Measurements from ENCODE around the gene OLFML2B. TPM values are rescaled to one million over a fixed set of nuclear protein-coding genes. Genes with fewer than 3 reads are reported as not detected.

The OLFML2B gene
- polyA plus RNA-seq, 3 donors = 8.5 to 11.0 (median 10.5) TPM

DNA sequence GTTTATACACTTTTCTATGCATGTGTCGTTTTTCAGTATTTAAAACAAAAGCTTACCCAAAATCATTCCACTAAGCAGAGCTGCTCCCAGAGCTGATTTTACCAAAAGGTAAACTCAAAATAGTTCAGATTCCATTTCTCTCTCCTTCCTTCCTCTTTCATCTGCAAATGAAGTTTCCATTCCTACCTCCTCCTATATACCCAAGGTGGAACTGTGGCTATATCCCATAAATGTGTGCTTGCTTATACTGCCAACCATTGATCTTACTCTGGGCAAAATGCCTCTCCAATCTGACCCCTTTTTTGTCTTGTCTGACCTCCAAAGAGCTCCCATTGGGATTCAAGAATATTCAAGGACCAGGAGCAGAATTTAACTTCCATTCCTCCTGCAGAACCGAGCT, 9.5 kb downstream of the OLFML2B start:
- DNase-seq (ENCODE audit: extremely low read depth in 1 of 11, low read depth in 9 of 11, low spot score in 4 of 11) = no peak

DNA sequence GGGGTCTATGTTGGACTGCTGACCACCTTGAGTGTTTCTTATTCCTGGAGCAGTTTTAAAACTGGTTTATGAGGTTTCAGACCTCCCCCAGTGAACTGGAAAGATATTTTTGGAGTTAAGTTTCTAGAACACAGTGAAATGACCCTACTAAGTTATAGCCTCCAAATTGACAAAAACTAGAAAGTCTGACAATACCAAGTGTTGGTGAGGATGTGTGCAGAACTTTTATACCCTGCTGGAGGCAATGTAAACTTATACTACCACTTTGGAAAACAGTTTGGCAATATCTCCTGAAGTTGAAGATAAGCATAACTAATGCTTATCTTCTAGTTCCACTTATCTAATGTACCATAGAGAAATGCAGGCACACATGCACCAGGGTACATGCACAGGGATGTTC, 10.4 kb downstream of the OLFML2B start:
- no peak for DNase-seq (ENCODE audit: extremely low read depth in 1 of 11, low read depth in 9 of 11, low spot score in 4 of 11)

DNA sequence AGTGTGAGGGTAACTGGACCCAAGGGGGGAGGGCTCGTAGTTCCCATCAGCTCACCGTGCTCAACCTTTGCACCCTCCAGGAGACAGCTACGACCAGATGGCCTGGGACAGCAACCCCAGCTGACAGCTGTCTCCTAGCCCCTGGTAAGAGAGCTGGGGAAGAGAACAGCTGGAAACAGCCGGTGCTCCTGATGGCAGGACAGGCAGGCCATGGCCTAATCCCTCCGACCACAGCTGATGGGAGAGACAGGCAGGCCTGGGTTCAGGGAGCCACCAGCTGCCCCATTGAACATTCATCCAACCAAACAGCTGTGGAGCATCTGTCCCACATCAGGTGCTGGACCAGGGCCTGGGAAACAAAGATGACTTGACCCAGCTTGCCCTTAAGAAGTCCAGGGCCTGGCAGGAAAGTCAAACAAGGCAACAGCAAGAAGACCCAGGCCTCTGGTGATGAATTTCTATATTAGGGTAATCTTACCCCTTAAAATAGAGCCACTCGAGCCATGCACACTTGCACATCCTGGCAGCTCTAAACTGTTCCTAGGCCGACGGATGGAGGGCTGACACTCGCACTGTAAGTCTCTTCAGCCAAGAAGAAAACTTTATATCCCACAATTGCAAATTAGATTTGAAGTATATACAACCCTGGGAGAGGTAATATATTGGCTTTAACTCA, 12.2 kb downstream of the OLFML2B start:
- DNase-seq (ENCODE audit: extremely low read depth in 1 of 11, low read depth in 9 of 11, low spot score in 4 of 11) = no peak

DNA sequence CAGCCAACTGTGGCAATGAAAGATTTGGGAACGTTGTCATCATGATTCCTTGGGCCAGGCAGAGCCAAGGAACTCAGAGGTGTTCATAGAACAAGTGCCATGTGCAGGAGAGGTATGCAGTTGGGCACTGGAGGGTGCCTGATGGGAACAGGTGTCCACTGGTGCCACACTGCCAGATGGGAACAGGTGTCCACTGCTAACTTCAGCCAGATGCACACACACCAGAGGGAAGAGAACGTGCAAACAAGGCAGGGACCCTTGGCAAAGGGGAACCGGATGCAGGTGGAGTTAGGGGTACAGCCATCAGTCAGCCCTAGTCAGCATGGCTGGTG, 13.5 kb downstream of the OLFML2B start:
- DNase-seq (ENCODE audit: extremely low read depth in 1 of 11, low read depth in 9 of 11, low spot score in 4 of 11) = no peak

DNA sequence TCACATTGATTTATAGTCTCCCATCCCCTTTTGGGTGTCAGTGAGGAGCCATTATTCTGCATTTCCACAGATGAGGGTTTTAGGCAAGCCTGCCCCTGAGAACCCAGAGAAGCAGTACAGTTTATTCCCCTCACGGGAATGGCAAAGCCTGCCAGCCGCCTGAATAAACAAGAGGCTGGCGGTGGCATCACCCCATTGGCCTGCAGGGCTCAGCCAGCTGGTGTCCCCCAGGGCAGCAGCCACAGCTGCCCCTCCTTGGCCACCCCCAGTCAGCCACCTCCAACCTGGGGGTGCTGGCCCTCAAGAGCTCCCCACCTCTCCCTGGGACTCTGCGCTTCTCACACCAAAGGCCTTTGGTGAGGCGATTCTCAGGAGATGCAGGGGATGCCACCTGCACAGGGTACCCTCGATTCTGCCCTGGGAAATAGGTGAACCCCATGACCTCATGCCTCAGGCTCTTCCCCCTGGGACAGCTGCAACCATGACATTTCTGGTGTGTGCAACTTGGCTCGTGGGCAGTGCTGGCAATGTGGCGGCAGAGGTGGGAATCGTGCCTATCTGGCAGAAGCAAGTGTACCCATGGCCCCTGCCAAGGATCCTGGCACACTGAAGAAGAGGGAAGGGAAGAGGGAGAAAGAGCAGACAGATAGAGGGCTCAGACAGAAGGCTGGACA, 14.0 kb downstream of the OLFML2B start:
- no peak for DNase-seq (ENCODE audit: extremely low read depth in 1 of 11, low read depth in 9 of 11, low spot score in 4 of 11)

DNA sequence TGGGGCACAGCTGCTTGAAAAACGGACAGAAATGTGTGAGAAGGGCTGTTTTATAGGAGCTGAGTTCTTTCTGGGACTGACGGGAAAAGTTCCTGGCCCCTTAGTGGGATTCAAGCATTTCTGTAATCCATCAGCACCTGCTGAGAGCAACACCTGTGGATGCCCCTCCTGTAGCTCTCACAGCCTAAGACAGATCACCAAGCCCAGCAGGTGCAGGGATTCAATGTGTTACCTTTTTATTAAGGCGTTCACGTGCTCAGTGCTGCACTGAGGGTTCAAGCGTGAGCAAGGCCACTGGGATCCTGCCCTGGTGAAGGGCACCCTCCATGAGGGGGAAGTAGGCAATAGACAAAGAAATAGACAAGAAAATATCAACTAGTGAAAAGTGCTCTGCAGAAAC, 14.9 kb downstream of the OLFML2B start:
- no peak for DNase-seq (ENCODE audit: extremely low read depth in 1 of 11, low read depth in 9 of 11, low spot score in 4 of 11)

DNA sequence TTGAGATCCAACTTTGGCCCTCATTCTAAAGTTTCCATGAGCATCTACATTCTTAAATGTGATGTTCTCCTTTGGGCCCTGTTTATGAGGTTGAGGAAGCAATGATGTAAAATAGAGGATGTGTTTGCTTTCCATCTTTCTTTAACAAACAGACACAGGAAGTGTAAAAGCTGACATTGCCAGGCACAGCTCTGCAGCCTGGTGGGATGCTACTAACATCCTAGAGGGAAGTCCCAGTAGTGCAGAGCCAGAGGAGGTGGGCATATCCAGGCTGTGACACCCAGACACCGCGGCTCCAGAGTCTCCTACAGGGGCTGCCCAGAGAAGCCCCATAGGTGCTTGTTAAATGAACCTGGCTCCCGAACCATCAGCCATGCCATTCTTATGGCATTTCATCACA, 16.2 kb downstream of the OLFML2B start:
- DNase-seq (ENCODE audit: extremely low read depth in 1 of 11, low read depth in 9 of 11, low spot score in 4 of 11) = no peak

DNA sequence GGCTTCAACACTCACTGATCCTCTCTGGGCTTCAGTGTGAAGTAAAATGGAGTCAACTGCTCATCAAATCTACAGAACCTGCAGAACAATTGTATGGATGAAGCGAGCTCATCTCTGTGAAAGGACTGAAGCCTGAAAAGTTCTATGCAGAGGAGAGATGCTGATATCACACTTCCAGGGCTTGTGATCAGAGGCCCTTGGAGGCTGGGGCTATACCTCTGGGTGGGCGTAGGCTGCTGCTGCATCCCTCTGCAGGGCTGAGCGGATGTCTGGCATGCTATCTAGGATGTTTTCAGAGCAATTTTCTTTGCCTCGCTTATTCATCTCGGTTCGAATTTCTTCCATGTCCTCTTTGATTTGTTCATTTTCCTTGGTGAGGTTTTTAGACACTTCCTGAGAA, 17.6 kb downstream of the OLFML2B start:
- DNase-seq (ENCODE audit: extremely low read depth in 1 of 11, low read depth in 9 of 11, low spot score in 4 of 11) = no peak

DNA sequence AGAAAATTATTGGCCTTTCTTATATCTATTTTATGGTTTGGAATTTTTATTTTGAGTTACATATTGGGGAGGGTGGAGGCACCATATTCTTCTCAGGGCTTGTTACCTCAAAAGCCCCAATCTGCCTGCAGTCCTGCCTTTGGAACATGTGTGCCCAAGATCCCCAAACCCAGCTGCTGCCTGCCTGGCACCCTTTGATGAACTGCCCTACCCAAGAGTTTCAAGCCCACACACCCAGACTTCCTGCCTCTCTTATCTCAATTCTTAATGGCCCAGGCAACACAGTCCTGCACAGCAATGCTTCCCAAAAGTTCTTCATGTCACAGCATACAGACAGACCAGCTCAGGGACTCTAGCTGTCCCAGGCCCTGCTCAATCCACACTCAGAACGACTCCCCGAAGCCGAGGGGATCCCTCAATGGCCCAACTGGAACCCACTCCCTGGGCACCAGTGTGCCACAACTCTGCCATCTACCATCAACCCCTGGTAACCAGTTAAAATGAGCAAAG, 19.2 kb downstream of the OLFML2B start:
- DNase-seq (ENCODE audit: extremely low read depth in 1 of 11, low read depth in 9 of 11, low spot score in 4 of 11) = no peak

DNA sequence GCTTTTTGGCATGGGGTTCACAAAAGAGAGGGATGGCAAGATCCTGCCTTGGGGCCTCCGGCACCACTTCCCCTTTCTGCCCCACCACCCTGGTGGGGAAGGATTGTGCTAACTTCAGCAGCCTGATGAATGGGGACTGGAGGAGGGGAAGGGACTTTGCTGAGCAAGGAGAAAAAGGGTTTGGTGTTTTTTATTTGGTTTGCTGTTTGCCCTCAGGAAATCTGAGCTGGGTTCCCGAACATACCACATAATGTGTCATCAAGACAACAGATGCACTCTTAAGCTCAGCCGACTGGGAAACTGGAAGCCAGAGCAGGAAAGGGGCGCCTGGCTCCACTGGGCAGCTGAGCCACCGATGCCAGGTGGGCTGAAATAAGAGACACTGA, 19.8 kb downstream of the OLFML2B start:
- DNase-seq (ENCODE audit: extremely low read depth in 1 of 11, low read depth in 9 of 11, low spot score in 4 of 11) = no peak

DNA sequence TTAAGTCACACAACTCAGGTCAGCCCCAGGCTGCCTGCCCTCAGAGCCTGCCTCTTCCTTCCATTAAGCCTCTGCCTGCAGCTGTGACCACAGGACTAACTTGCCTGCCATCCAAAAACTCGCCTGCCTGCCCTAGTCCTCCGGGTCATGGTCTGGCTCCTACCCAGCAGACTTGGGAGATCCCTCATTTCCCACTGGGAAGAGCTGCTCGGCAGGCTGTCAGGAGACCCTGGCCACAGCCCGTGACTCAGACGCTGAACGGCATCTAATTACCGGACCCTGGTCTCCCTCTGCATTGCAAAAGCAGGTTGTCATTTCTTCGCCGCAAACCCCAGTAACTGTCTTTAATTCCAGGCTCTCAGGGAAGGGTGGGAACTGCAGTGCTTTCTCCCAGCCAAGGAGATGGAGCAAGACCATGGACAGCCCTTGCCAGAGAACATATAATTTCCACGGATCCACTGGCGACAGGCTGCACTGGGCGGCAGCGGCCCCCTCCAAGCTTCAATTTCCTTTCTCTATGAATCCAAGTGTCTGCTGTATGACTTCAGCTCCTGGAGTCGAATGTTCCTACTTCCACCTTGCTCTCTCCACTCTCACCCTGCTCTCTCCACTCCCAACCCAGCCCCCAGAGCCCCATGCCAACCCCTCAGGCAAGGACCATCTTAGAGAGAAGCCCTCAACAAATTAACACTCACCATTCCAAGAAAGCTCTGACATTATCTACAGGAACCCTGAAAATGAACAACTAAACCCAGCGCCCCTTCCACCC, 20.4 kb downstream of the OLFML2B start:
- no peak for DNase-seq (ENCODE audit: extremely low read depth in 1 of 11, low read depth in 9 of 11, low spot score in 4 of 11)

DNA sequence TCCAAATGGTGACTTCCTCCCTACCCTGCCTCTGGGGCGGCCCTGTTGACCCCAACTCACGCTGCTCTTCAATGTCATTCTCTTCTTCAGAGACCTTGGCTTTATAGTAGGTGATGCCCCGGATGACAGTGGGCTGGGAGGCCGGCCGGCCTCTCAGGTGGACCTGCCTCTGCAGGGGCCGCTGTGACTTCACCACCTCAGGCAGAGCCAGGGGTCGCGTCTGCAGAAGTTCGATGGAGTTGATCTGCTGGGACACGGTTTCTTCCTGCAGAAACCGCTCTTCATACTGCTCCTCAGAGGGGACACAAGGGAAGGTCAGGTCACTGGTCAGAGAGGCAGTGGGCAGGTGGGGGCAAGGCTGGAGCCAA, 23.6 kb downstream of the OLFML2B start:
- DNase-seq (ENCODE audit: extremely low read depth in 1 of 11, low read depth in 9 of 11, low spot score in 4 of 11) = no peak

DNA sequence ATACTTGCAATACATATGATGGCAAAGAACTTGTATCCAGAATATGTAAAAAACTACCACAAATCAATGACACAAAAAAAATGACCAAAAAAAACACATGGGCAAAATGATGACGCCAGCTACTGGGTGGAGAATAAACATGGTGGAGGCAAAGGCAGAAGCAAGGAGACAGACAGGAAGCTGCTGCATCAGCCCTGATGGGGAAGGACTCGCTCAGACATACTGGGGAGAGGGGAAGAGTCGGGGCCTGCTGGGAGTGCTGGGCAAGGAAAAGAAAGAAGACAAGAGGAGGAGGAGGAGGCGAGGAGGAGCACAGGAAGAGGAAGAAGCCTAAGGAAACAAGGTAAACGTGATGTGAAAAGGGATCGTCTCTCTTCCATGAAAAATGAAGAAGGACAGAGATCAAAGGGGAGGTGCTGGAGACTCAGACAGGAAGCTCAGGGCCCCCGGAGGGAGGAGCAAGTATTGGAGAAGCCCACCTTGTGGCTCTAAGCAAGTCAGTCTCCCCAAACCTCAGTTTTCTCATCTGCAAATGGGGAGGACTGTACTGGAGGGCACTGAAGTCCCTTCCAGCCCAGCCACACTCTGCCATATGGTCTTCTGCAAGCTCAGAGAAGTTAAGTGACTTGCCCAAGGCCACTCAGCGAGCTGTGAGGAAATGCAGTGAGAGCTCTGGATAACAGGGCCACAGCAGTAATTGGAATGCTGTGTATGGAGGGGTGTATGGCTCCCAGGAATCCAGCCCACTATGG, 24.2 kb downstream of the OLFML2B start:
- DNase-seq (ENCODE audit: extremely low read depth in 1 of 11, low read depth in 9 of 11, low spot score in 4 of 11) = no peak

DNA sequence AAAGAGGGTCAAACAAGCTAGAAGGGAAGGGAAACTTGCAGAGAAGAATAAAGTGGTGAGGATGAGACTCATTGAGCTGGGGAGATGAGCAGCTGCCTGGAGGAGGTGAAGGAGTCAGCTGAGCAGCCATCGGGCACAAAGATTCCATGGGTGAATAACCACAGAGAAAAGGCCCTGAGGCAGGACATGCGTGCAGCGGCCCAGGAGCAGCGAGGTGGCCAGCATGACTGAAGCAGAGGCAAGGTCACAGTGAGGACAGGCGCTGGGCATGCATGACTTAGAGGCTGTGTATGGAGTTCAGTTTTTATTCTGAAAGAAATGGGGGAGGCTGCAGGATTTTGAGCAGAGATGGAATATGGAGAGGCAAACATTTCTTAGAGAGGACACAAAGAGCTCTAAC, 24.9 kb downstream of the OLFML2B start:
- DNase-seq (ENCODE audit: extremely low read depth in 1 of 11, low read depth in 9 of 11, low spot score in 4 of 11) = no peak

DNA sequence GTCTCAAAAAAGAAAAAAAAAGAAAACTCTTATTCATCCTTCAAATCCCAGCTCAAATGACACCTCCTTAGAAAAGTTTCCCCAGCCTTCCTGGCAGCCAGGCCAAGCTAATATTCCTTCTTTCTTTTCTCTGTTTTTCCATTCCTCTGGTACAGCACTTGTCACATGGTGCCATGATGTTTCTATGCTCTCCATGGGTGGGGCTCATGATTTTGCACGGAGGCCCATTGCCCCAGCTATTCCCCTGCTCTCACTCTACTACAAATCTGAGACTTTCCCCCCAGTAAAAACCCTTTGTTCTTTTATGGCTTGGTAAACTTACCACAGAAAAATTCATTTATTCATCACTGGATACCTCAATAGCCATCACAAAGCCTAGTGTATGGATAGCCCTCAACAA, 26.5 kb downstream of the OLFML2B start:
- DNase-seq (ENCODE audit: extremely low read depth in 1 of 11, low read depth in 9 of 11, low spot score in 4 of 11) = no peak

DNA sequence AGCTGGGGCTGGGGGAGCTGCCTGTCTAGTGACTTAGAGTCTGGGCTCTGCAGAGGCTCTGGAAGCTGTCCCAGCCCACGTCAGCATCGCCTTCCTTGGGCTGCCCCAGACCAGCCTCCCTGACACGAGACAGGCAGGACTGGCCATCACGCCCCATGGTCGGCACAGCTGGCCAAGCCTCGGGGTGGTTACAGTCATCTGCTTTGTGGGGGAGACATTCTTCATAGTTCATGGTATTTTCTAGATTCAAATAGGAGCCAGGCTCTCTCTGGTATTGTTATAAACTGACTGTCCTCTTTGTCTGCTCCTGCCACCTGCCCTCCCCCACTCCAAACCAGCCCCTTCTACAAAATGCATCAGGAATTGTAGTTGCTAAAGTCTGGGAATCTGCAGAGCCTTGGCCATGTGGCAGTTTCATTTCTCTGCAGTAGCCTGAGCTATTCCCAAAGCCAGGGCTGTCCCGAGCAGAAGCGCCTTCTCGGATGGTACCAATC, 29.4 kb downstream of the OLFML2B start:
- DNase-seq (ENCODE audit: extremely low read depth in 1 of 11, low read depth in 9 of 11, low spot score in 4 of 11) = no peak

DNA sequence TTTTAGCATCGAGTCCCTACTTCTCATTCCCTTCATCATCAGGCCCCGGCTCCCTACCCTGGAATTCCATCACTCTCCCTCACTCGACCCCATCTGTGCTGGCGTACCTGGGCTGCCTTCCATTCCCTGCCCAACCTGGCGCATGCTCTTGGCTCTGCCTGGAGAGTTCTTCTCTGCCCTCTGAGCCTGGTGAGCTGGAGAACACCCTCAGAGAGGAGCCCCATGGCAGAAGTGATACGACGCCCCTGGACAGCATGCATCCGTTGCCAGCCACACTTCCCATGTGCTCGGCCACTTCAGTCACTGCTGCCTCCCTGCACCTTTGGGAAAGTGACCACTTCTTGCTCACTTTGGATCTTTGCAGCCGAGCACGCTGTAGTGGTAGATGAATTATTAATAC, 30.1 kb downstream of the OLFML2B start:
- DNase-seq (ENCODE audit: extremely low read depth in 1 of 11, low read depth in 9 of 11, low spot score in 4 of 11) = no peak

DNA sequence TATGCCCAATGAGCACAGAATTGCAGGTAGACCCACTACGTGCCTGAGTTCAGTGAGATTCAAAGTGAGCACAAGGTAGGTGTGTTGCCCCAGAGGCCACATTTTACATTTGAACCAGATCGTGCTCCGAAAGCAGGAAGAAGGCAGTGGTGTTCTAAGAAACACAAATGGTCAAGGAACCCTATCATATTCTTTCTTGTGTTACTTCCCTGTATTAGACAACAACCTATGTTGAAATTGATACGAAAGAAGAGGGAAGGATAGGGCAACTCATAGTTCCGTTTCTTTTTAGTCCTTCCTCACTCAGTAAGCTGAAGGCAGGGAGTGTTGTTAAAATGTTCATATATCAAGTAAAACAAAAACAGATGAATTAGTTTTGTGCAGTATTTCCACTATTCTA, 33.9 kb downstream of the OLFML2B start:
- no peak for DNase-seq (ENCODE audit: extremely low read depth in 1 of 11, low read depth in 9 of 11, low spot score in 4 of 11)

DNA sequence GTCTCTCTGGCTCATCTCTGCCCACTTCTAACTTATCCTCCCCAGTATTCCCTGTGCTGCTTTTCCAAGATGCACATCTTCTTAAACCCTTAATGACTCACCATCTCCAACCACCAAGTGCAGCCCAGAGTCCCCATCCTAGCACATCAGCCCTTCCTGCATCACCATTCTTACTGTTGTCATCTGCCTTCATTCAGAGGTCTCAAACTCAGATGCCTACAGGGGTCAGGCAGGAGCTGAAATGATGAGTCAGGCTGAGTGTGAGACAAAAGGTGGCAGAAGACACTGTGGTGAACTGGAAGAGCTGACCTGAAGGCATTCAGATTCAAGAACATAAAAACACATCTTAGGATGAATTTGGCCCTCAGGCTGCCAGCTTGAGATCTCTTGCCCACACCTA, 34.6 kb downstream of the OLFML2B start:
- DNase-seq (ENCODE audit: extremely low read depth in 1 of 11, low read depth in 9 of 11, low spot score in 4 of 11) = no peak

DNA sequence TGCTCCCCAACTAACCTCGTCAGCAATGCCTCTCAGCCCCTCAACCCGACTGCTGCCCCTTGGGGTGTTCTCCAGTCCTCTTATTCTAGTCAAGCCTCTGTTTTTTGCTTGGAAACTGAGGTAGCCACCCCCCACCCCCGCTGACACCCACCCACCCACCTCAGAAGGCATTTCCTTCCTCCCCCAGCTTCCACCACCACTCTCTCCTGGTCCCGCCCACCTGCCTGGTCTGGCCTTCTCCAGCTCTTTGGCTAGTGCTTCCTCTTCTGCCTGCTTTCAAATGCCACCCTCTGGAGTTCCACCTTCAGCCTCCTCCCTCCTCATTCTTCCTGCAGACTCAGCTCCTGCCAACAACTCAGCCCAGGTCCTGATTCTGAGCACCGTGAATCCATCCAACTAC, 35.3 kb downstream of the OLFML2B start:
- no peak for DNase-seq (ENCODE audit: extremely low read depth in 1 of 11, low read depth in 9 of 11, low spot score in 4 of 11)
